Common myeloid progenitor, CD34-positive (primary cell): ENCODE measurements around the gene ADAMTS15.

ENCODE experiments used
- CTCF ChIA-PET: fragments of 350-600 bp; sonication (Branson Sonifier 250); formaldehyde crosslinking; loops from one replicate; lab custom pipeline; 2021; ENCODE audit warnings: antibody characterized with exemption; lab: Charles Lee
- POLR2A ChIA-PET: fragments of 350-600 bp; sonication (Branson Sonifier 250); formaldehyde crosslinking; loops from one replicate; lab custom pipeline; 2021; ENCODE audit warnings: antibody characterized with exemption; lab: Charles Lee
- DNase-seq, 3 donors: peaks; one replicate each; pipeline versions ENCODE4 v3.0.0 to v3.0.0-alpha.2; 2013
- H3K27ac ChIP-seq, 2 experiments: 1 replicate in 1 of 2; 2 replicates in 1 of 2; pipeline ENCODE4 v1.7.0; 2013; ENCODE audit warnings: inconsistent platforms in 2 of 2, low read length in 2 of 2, mild to moderate bottlenecking in 2 of 2, low read depth in 1 of 2, moderate library complexity in 1 of 2; ENCODE audit not compliant: severe bottlenecking in 2 of 2, insufficient read depth in 1 of 2, poor library complexity in 1 of 2
- H3K27me3 ChIP-seq, 5 experiments: replicated peaks in 2 of 5; 1 replicate in 3 of 5; 2 replicates in 2 of 5; pipeline versions ENCODE4 v1.6.1 to v1.7.0; 2013; ENCODE audit warnings: low read length in 4 of 5, mild to moderate bottlenecking in 2 of 5, moderate library complexity in 2 of 5, inconsistent platforms in 1 of 5; ENCODE audit not compliant: insufficient read depth in 5 of 5, control insufficient read depth in 4 of 5
- H3K36me3 ChIP-seq, 4 experiments: 1 replicate in 2 of 4; 2 replicates in 2 of 4; pipeline versions ENCODE4 v1.6.1 to v1.7.0; 2013; ENCODE audit warnings: low read length in 3 of 4, control low read depth in 1 of 4, mild to moderate bottlenecking in 1 of 4; ENCODE audit not compliant: control insufficient read depth in 4 of 4, insufficient read depth in 4 of 4
- H3K4me1 ChIP-seq, 4 experiments: 1 replicate in 3 of 4; 2 replicates in 1 of 4; pipeline versions ENCODE4 v1.6.1 to v1.7.1; 2013; ENCODE audit warnings: low read length in 3 of 4, mild to moderate bottlenecking in 3 of 4, control low read depth in 1 of 4, inconsistent platforms in 1 of 4, moderate library complexity in 1 of 4; ENCODE audit not compliant: control insufficient read depth in 4 of 4, insufficient read depth in 4 of 4; ENCODE audit errors: control extremely low read depth in 1 of 4
- H3K4me3 ChIP-seq, 7 experiments: 1 replicate in 4 of 7; 2 replicates in 3 of 7; pipeline versions ENCODE4 v1.5.1 to v1.7.0; 2013; ENCODE audit warnings: mild to moderate bottlenecking in 7 of 7, low read length in 6 of 7, moderate library complexity in 6 of 7, inconsistent platforms in 2 of 7, low read depth in 2 of 7, control low read depth in 1 of 7; ENCODE audit not compliant: insufficient read depth in 4 of 7, control insufficient read depth in 1 of 7; ENCODE audit errors: extremely low read depth in 1 of 7
- H3K9me3 ChIP-seq, 5 experiments: 1 replicate in 4 of 5; 2 replicates in 1 of 5; pipeline versions ENCODE4 v1.6.1 to v1.7.1; 2013; ENCODE audit warnings: low read length in 4 of 5, mild to moderate bottlenecking in 2 of 5, inconsistent platforms in 1 of 5, low read depth in 1 of 5, moderate library complexity in 1 of 5; ENCODE audit not compliant: control insufficient read depth in 4 of 5, insufficient read depth in 2 of 5; ENCODE audit errors: control extremely low read depth in 1 of 5
- WGBS: methylation state at CpG from one replicate; pipeline ENCODE4 v1.1.5; 2013; ENCODE audit not compliant: insufficient coverage; 5-methylcytosine and 5-hydroxymethylcytosine counted together

Gene ADAMTS15

GRCh38 chr11:130473056-130473794 is 24.8 kb downstream of the ADAMTS15 start:
- no peaks in the 10 kb centered on the region for H3K36me3 ChIP-seq
- peaks cover 0 to 3% (median 0%) of the 10 kb centered on the region in 5 experiments for H3K27me3 ChIP-seq
- DNase-seq: no peak
- no peak overlapping the region for H3K27ac ChIP-seq
- no peaks in the 10 kb centered on the region for H3K9me3 ChIP-seq
- no peak overlapping the region for H3K4me3 ChIP-seq
- no peaks in the 10 kb centered on the region for H3K4me1 ChIP-seq
- ChIA-PET CTCF (no interaction called here), POLR2A (no interaction called here)
- 99% methylated on average over 47 of the region's 52 CpGs for WGBS

GRCh38 chr11:130473795-130474377 is 25.4 kb downstream of the ADAMTS15 start:
- Histone ChIP-seq H3K9me3 (no peaks in the 10 kb centered on the region), H3K27ac (no peak overlapping the region), H3K27me3 (peaks cover 0 to 3% (median 2%) of the 10 kb centered on the region in 5 experiments), H3K4me1 (no peaks in the 10 kb centered on the region), H3K4me3 (no peak overlapping the region), H3K36me3 (no peaks in the 10 kb centered on the region)
- DNase-seq: no peak
- ChIA-PET CTCF (no interaction called here), POLR2A (no interaction called here)
- 92% methylated on average over 18 of the region's 21 CpGs for WGBS

GRCh38 chr11:130474637-130475400 is 26.4 kb downstream of the ADAMTS15 start:
- DNase-seq: no peak
- Histone ChIP-seq H3K9me3 (no peaks in the 10 kb centered on the region), H3K4me3 (no peak overlapping the region), H3K27me3 (peaks cover 0 to 5% (median 2%) of the 10 kb centered on the region in 5 experiments), H3K4me1 (no peaks in the 10 kb centered on the region), H3K27ac (no peak overlapping the region), H3K36me3 (no peaks in the 10 kb centered on the region)
- CTCF ChIA-PET: no interaction called here
- POLR2A ChIA-PET: no interaction called here
- WGBS: 94% methylated on average over 12 of the region's 12 CpGs

GRCh38 chr11:130475426-130476053 is 27.1 kb downstream of the ADAMTS15 start:
- DNase-seq: no peak
- WGBS: 95% methylated on average over 6 of the region's 10 CpGs
- POLR2A ChIA-PET: no interaction called here
- no peak overlapping the region for H3K4me3 ChIP-seq
- CTCF ChIA-PET: no interaction called here
- H3K27me3 ChIP-seq: peaks cover 0 to 5% (median 2%) of the 10 kb centered on the region in 5 experiments
- H3K4me1 ChIP-seq: no peaks in the 10 kb centered on the region
- no peaks in the 10 kb centered on the region for H3K36me3 ChIP-seq
- H3K9me3 ChIP-seq: no peaks in the 10 kb centered on the region
- no peak overlapping the region for H3K27ac ChIP-seq

GRCh38 chr11:130476200-130476921 is 27.9 kb downstream of the ADAMTS15 start:
- H3K9me3 ChIP-seq: no peaks in the 10 kb centered on the region
- H3K4me3 ChIP-seq: no peak overlapping the region
- 93% methylated on average over 9 of the region's 12 CpGs for WGBS
- H3K4me1 ChIP-seq: no peaks in the 10 kb centered on the region
- H3K27me3 ChIP-seq: peaks cover 0 to 5% (median 2%) of the 10 kb centered on the region in 5 experiments
- ChIA-PET POLR2A (no interaction called here), CTCF (no interaction called here)
- H3K27ac ChIP-seq: no peak overlapping the region
- no peaks in the 10 kb centered on the region for H3K36me3 ChIP-seq
- no peak for DNase-seq

- Histone ChIP-seq H3K4me1 (no peaks in the 10 kb centered on the region), H3K36me3 (no peaks in the 10 kb centered on the region), H3K27me3 (peaks cover 0 to 5% (median 2%) of the 10 kb centered on the region in 5 experiments), H3K4me3 (no peak overlapping the region), H3K9me3 (no peaks in the 10 kb centered on the region), H3K27ac (no peak overlapping the region)
- 91% methylated on average over 13 of the region's 16 CpGs for WGBS
- DNase-seq: no peak
- POLR2A ChIA-PET: no interaction called here
- CTCF ChIA-PET: no interaction called here
Observed at GRCh38 chr11:130476922-130477491, 28.6 kb downstream of the ADAMTS15 start.
